ENCODE data around the gene ARPC2.

ARPC2 gene

DNA sequence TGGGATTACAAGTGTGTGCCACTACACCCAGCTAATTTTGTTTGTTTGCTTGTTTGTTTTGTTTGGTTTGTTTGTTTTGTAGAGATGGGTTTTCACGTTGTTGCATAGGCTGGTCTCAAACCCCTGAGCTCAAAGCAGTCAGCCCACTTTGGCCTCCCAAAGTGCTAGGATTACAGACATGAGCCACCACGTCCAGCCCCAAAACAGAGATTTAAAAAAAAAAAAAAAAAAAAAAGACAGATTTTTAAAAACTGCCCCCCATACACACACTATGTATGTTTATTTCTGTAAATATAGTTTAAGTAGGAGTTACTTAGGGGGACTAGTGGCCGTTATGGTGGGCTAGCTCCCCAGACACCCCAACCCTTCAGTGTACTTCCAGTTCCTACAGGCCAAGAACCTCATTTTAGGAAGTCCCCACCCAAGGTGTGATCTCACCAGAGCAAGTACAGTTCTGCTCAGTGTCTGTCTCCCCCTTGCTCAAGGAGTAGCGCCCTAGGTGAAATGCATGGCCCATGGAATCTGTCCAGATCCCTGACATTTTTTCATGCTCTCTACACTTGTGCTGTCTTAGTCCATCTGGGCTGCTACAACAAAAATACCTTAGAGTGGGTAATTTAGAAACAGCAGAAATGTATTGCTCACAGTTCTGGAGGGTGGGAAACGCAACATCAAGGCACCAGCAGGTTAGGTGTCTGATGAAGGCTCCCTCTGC lies 76.9 kb downstream of the ARPC2 start:
- no peak for TF ChIP-seq ZFX (IDR thresholded peaks at IDR 0.05)
- TF ChIP-seq, protein P1, sequence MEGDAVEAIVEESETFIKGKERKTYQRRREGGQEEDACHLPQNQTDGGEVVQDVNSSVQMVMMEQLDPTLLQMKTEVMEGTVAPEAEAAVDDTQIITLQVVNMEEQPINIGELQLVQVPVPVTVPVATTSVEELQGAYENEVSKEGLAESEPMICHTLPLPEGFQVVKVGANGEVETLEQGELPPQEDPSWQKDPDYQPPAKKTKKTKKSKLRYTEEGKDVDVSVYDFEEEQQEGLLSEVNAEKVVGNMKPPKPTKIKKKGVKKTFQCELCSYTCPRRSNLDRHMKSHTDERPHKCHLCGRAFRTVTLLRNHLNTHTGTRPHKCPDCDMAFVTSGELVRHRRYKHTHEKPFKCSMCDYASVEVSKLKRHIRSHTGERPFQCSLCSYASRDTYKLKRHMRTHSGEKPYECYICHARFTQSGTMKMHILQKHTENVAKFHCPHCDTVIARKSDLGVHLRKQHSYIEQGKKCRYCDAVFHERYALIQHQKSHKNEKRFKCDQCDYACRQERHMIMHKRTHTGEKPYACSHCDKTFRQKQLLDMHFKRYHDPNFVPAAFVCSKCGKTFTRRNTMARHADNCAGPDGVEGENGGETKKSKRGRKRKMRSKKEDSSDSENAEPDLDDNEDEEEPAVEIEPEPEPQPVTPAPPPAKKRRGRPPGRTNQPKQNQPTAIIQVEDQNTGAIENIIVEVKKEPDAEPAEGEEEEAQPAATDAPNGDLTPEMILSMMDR (conservative IDR thresholded peaks at IDR 0.05) = no peak
- peak overlapping the region; percentile 87 for H3K27ac ChIP-seq

DNA sequence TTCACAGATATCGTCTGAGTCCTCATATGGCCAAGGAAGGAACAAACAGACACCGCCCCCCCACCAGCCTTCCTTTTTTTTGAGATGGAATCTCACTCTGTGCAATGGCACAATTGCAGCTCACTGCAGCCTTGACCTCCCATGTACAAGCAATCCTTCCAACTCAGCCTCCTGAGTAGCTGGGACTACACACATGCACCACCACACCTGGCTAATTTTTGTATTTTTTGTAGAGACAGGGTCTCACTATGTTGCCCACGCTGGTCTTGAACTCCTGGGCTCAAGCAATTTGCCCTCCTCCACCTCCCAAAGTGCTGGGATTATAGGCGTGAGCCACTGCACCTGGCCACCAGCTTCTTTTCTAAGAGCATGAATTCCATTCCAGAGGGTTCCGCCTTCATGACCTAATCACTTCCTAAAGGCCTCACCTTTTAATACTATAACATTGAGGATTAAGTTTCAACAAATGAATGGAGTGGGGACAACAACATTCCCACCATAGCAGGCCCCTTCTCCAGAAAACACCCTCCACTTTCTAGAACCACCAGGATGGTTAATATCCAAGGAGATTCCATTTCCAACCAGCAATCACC lies 77.5 kb downstream of the ARPC2 start:
- H3K27ac ChIP-seq = peak overlapping the region; percentile 87
- TF ChIP-seq, protein P1 (conservative IDR thresholded peaks at IDR 0.05) = no peak
- no peak for TF ChIP-seq ZFX (IDR thresholded peaks at IDR 0.05)

DNA sequence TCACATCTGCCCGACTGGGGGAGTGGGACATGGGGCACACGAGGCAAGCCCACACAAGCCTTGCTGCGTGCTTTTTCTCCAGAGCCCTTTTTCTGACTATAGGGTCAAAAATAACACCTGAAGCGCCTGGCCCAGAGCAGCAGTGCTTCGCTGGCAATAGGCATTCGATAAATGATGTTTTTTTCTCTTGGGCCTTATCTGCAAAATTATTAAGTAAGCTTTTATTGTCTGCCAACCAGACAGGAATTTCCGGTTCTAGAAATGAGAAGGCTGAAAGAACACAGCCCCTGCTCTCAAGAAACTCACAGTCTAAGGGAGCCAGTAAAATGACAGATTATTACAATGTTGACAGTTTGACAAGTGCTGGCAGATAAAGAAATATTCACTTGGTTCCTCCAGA lies 78.0 kb downstream of the ARPC2 start:
- no peak for TF ChIP-seq ZFX (IDR thresholded peaks at IDR 0.05)
- TF ChIP-seq, protein P1 (conservative IDR thresholded peaks at IDR 0.05) = no peak
- peak overlapping the region; percentile 87 for H3K27ac ChIP-seq

DNA sequence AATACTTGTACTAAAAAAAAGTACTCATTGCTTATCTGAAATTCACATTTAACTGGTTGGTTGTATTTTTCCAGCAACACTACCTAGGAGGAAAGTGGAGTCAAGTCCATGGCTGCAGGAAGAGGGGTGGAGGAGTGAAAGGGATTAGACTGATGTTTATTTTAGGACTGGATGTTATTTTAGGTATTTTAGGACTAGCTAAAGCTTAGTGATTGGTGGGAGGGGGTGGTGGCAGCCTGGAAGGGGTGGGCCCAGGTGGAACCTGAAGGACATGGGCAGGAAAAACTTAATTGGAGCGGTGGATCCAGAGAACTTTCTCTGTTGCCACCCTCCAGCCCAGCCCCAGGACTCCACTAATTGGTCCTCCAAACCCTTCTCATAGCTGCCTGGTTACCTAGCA lies 79.2 kb downstream of the ARPC2 start:
- TF ChIP-seq ZFX (IDR thresholded peaks at IDR 0.05) = no peak
- TF ChIP-seq, protein P1 (conservative IDR thresholded peaks at IDR 0.05) = no peak
- H3K27ac ChIP-seq = peak overlapping the region; percentile 87

DNA sequence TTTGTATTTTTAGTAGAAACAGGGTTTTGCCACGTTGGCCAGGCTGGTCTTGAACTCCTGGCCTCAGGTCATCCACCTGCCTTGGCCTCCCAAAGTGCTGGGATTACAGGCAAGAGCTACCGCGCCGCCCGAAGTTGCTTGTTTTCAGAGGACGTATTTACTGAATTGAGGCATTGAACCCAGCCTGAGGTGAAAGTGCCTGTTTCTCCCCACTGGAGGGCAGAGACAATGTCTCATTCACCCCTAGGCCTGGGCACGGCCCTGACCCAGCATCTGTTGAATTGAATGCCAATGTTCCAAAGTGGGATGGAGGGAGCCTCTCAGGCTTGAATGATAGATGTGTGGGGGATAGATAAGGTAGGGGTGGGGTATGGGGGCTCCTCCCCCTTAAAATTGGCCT lies 79.9 kb downstream of the ARPC2 start:
- no peak for TF ChIP-seq ZFX (IDR thresholded peaks at IDR 0.05)
- TF ChIP-seq, protein P1 (conservative IDR thresholded peaks at IDR 0.05) = no peak
- H3K27ac ChIP-seq = peak overlapping the region; percentile 87; the same call in 1 of the 2 replicates

DNA sequence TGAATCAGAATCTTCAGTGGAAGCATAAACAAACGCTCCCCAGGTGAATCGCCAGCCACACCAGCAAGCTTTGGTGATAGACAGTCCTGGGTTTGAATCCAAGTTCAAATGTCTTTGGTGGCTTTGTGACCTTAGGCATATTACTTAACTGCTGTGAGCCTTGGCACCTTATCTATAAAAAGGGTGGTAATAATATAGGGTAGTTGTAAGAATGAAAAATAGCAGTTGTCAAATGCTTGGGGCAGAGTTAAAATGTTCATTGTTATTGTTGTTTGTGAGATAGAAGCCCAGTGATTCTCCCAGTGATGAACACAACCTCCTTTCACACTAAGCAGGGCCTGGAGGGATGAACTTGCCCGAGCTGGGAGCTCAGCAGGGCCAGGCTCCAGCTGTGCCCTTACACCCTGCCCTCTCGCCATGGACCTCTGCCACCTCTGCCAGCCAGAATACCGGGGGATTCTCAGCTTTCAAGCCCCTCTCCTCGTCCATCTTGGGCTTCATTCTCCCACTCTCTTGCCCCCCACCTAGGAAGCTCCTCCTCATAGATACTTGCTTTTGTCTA lies 81.4 kb downstream of the ARPC2 start:
- H3K27ac ChIP-seq = peak overlapping the region; percentile 12; the same call in 1 of the 2 replicates
- no peak for TF ChIP-seq ZFX (IDR thresholded peaks at IDR 0.05)
- TF ChIP-seq, protein P1 (conservative IDR thresholded peaks at IDR 0.05) = no peak

DNA sequence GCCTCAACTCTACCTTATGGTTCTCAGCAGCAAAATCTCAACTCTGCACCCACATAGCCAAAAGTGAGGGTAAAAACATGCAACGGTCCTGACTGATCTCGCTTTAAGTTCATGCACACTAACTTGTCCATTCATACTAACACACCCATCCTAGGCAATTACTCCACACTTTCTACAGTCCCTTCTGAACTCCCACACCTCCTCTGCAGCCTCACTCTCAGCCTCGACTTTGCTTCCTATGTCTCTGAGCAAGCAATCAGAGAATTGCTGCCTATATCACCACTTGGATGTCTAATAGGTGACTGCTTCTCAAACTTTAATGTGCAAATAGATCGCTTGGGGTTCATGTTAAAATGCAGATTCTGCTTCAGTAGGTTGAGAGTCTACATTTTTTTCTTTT lies 83.2 kb downstream of the ARPC2 start:
- TF ChIP-seq ZFX (IDR thresholded peaks at IDR 0.05) = no peak
- TF ChIP-seq, protein P1 (conservative IDR thresholded peaks at IDR 0.05) = no peak

More for the DNA sequence above, 83.2 kb downstream of the ARPC2 start:
- no peak overlapping the region for H3K27ac ChIP-seq
